B cell (primary cell): ENCODE results near the gene CENPX. TPM values are rescaled to one million over a fixed set of nuclear protein-coding genes. Genes with fewer than 3 reads are reported as not detected.

Source experiments
- ATAC-seq: fragments of 200-7000 bp; cut with Tn5 transposase; one replicate; pipeline ENCODE4 v1.10.0; 2021; ENCODE audit warnings: low read depth, mild to moderate bottlenecking, moderate number of reproducible peaks, moderate library complexity
- CTCF ChIA-PET: fragments of 350-600 bp; sonication (Branson Sonifier 250); formaldehyde crosslinking; loops from one replicate; lab custom pipeline; 2021; ENCODE audit warnings: antibody characterized with exemption, inconsistent platforms; lab: Charles Lee
- POLR2A ChIA-PET: fragments of 350-600 bp; sonication (Branson Sonifier 250); formaldehyde crosslinking; loops from one replicate; lab custom pipeline; 2021; ENCODE audit warnings: antibody characterized with exemption; lab: Charles Lee
- DNase-seq: peaks from one replicate; pipeline ENCODE4 v3.0.0; 2013
- H2AFZ ChIP-seq: 2 replicates; pipeline ENCODE4 v1.6.1; 2012; ENCODE audit warnings: mild to moderate bottlenecking, low read depth, low read length; ENCODE audit not compliant: insufficient read depth, poor library complexity, severe bottlenecking
- H3K27ac ChIP-seq, 2 donors: 1 replicate in 1 of 2; 2 replicates in 1 of 2; pipeline ENCODE4 v1.5.1; 2012 to 2013; ENCODE audit warnings: low read length in 2 of 2, mild to moderate bottlenecking in 2 of 2, moderate library complexity in 1 of 2
- H3K27me3 ChIP-seq, 4 experiments: fragments of 200-600 bp in 1 of 4; sonication (generic) in 1 of 4; replicated peaks in 1 of 4; 1 replicate in 2 of 4; 2 replicates in 2 of 4; pipeline versions ENCODE4 v1.6.1 to v1.7.0; 2013 to 2016; ENCODE audit warnings: low read length in 3 of 4, mild to moderate bottlenecking in 2 of 4, mixed read lengths in 1 of 4, moderate library complexity in 1 of 4; ENCODE audit not compliant: insufficient read depth in 4 of 4, control insufficient read depth in 3 of 4; ENCODE audit errors: control extremely low read depth in 1 of 4
- H3K36me3 ChIP-seq, 2 experiments: replicated peaks in 1 of 2; 1 replicate in 1 of 2; 2 replicates in 1 of 2; pipeline versions ENCODE4 v1.6.1 to v1.7.1; 2013; ENCODE audit warnings: low read length in 1 of 2; ENCODE audit not compliant: insufficient read depth in 2 of 2, control insufficient read depth in 1 of 2; ENCODE audit errors: control extremely low read depth in 1 of 2, extremely low read depth in 1 of 2
- H3K4me1 ChIP-seq, 2 donors: fragments of 200-600 bp in 1 of 2; sonication (generic) in 1 of 2; 1 replicate in 1 of 2; 2 replicates in 1 of 2; pipeline versions ENCODE4 v1.5.1 to v1.6.1; 2013 to 2017; ENCODE audit warnings: low read length in 2 of 2; ENCODE audit not compliant: control insufficient read depth in 2 of 2, insufficient read depth in 2 of 2
- H3K4me2 ChIP-seq: replicated peaks from 2 replicates; pipeline ENCODE3; 2012; ENCODE audit warnings: mild to moderate bottlenecking, low read depth, low read length; ENCODE audit not compliant: poor library complexity, severe bottlenecking
- H3K4me3 ChIP-seq, 5 experiments: fragments of 200-600 bp in 1 of 5; sonication (generic) in 1 of 5; 1 replicate in 3 of 5; 2 replicates in 2 of 5; pipeline versions ENCODE4 v1.5.1 to v1.7.0; 2011 to 2016; ENCODE audit warnings: low read length in 4 of 5, mild to moderate bottlenecking in 4 of 5, low read depth in 2 of 5, control low read depth in 1 of 5, moderate library complexity in 1 of 5; ENCODE audit not compliant: insufficient read depth in 1 of 5; ENCODE audit errors: control extremely low read depth in 1 of 5, extremely low read depth in 1 of 5
- H3K79me2 ChIP-seq: fragments of 200-600 bp; sonication (generic); one replicate; pipeline ENCODE4 v1.6.0; 2016; ENCODE audit warnings: low read length; ENCODE audit not compliant: control insufficient read depth, insufficient read depth
- H3K9ac ChIP-seq: fragments of 200-600 bp; sonication (generic); 2 replicates; pipeline ENCODE4 v1.6.1; 2017; ENCODE audit warnings: mild to moderate bottlenecking, low read length, moderate library complexity
- H3K9me3 ChIP-seq, 3 donors: one replicate each; pipeline versions ENCODE4 v1.6.1 to v1.7.1; 2013; ENCODE audit warnings: low read length in 2 of 3; ENCODE audit not compliant: control insufficient read depth in 2 of 3, insufficient read depth in 1 of 3; ENCODE audit errors: control extremely low read depth in 1 of 3
- H4K20me1 ChIP-seq: 2 replicates; pipeline ENCODE4 v1.6.0; 2012; ENCODE audit warnings: mild to moderate bottlenecking, low read length; ENCODE audit not compliant: insufficient read depth, control insufficient read depth, poor library complexity, severe bottlenecking
- H3K27ac Mint-ChIP-seq: one replicate; pipeline ENCODE4 v1.8.0; 2021; ENCODE audit warnings: mixed read lengths
- H3K27me3 Mint-ChIP-seq: one replicate; pipeline ENCODE4 v1.8.0; 2021; ENCODE audit warnings: mixed read lengths
- H3K4me1 Mint-ChIP-seq: one replicate; pipeline ENCODE4 v1.8.0; 2021; ENCODE audit warnings: mixed read lengths
- H3K4me3 Mint-ChIP-seq: one replicate; pipeline ENCODE4 v1.8.0; 2021; ENCODE audit warnings: mixed read lengths
- H3K9me3 Mint-ChIP-seq: one replicate; pipeline ENCODE4 v1.8.0; 2022; ENCODE audit warnings: mixed read lengths; ENCODE audit not compliant: insufficient read depth
- CTCF ChIP-seq: fragments of 200-600 bp; IDR thresholded peaks from one replicate; pipeline ENCODE4 v1.8.0; 2022; ENCODE audit warnings: antibody characterized with exemption, mild to moderate bottlenecking
- EZH2 ChIP-seq: IDR thresholded peaks from 2 replicates; pipeline ENCODE4 v1.6.1; 2012; ENCODE audit warnings: borderline replicate concordance, low read depth, mild to moderate bottlenecking, moderate library complexity, low read length; ENCODE audit not compliant: insufficient read depth, poor library complexity, severe bottlenecking
- WGBS: methylation state at CpG from one replicate; pipeline ENCODE4 v1.1.5; 2013; ENCODE audit warnings: missing lambda C conversion rate; ENCODE audit not compliant: insufficient coverage; 5-methylcytosine and 5-hydroxymethylcytosine counted together
- intact Hi-C: fragments of 100-400 bp; cut with micrococcal nuclease; formaldehyde crosslinking; loops from one replicate; pipeline ENCODE4 v1.10.0; 2022
- polyA plus RNA-seq: library from polyadenylated mRNA; depleted of rRNA; stranded (reverse); fragments of >200 nt; gene quantifications from 2 replicates; pipeline ENCODE4 v1.2.3, GENCODE V29; 2012
- total RNA-seq, 2 donors: library from RNA; stranded (reverse); fragments of 120-200 nt in 1 of 2; gene quantifications; 1 replicate in 1 of 2; 2 replicates in 1 of 2; pipeline versions ENCODE4 v1.2.3 to v1.2.4, GENCODE V29; 2013 to 2022

Gene CENPX
- total and polyA plus RNA-seq, 2 donors (not counting 1 experiment from before 2014, with no cell fraction given) = 37.0 to 40.1 TPM

- Histone ChIP-seq H2AFZ (no peak overlapping the region), H3K4me2 (no peak overlapping the region), H3K36me3 (peaks cover 0 to 7% of the 10 kb centered on the region in 2 experiments), H3K4me3 (no peak overlapping the region), H3K9ac (no peak overlapping the region), H3K79me2 (peaks cover 3% of the 10 kb centered on the region), H3K27me3 (no peaks in the 10 kb centered on the region), H4K20me1 (no peaks in the 10 kb centered on the region), H3K27ac (no peak overlapping the region), H3K9me3 (no peaks in the 10 kb centered on the region), H3K4me1 (no peaks in the 10 kb centered on the region)
- Mint-ChIP-seq H3K27ac (no peak overlapping the region), H3K4me1 (no peaks in the 10 kb centered on the region), H3K4me3 (no peak overlapping the region), H3K9me3 (no peaks in the 10 kb centered on the region), H3K27me3 (no peaks in the 10 kb centered on the region)
- intact Hi-C loops = no loop called here
- WGBS = 77% methylated on average over 30 of the region's 30 CpGs
- TF ChIP-seq EZH2 (no peak), CTCF (no peak)
- POLR2A ChIA-PET = no interaction called here
- CTCF ChIA-PET = no interaction called here
- DNase-seq (no peak), ATAC-seq (no peak)
Measured at GRCh38 chr17:82007495-82008257, 15.0 kb downstream of the CENPX start.

GRCh38 chr17:82007228-82007494 lies 15.5 kb downstream of the CENPX start:
- no peak for ATAC-seq
- Histone ChIP-seq H3K27me3 (no peaks in the 10 kb centered on the region), H3K4me2 (no peak overlapping the region), H3K36me3 (peaks cover 0 to 5% of the 10 kb centered on the region in 2 experiments), H2AFZ (no peak overlapping the region), H3K9me3 (no peaks in the 10 kb centered on the region), H3K79me2 (peaks cover 3% of the 10 kb centered on the region), H3K4me1 (no peaks in the 10 kb centered on the region), H3K4me3 (no peak overlapping the region), H3K27ac (no peak overlapping the region), H4K20me1 (no peaks in the 10 kb centered on the region), H3K9ac (no peak overlapping the region)
- H3K27ac Mint-ChIP-seq = no peak overlapping the region
- no peaks in the 10 kb centered on the region for H3K4me1 Mint-ChIP-seq
- DNase-seq = no peak
- TF ChIP-seq EZH2 (no peak), CTCF (no peak)
- ChIA-PET POLR2A (no interaction called here), CTCF (no interaction called here)
- no peaks in the 10 kb centered on the region for H3K9me3 Mint-ChIP-seq
- WGBS = 98% methylated on average over 5 of the region's 6 CpGs
- H3K4me3 Mint-ChIP-seq = no peak overlapping the region
- no peaks in the 10 kb centered on the region for H3K27me3 Mint-ChIP-seq
- intact Hi-C loops = no loop called here
